ENCODE results near the gene BAD. TPM values are rescaled to one million over a fixed set of nuclear protein-coding genes. Genes with fewer than 3 reads are reported as not detected.
A peak's percentile ranks its signal among the peaks of the same experiment; 100 is the strongest.

Gene BAD
- total RNA-seq, 1 donor from 2014 or later, result 83.5 TPM

DNA sequence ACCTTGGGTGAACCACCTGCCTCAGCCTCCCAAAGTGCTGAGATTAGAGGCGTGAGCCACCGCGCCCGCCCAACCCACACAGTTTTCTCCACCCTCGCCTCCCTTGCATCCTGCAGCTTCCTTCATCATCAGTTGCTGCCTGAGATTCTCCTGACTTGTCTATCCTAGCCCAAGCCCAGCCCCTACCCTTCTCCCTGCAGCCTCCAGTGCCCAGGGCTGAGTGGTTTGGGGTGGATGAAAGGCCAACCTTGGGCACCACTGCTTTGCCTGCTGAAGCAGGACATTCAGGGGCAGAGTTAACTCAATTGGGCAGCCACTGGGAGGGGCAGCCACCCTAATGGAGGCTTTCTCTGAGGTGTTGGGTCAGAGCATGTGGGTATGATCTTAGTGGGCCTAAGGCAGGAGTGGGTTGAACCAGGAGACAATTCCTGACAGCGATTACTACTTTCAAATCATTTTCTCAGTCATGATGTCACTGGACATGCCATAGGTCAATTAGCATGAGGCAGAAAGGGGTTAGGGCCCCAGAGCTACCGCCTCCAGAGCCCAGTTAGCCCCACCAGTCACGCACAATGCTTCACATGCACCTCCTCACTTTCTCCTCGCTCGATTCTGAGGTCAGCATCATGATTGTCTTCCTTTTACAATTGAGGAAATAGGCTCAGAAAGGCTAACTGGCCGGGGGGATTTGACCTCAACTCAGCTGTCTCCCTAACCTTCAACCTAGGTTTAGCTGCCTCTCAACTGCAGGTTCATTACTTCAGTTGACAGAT, 44.6 kb downstream of the BAD start:
- peak overlapping the region; percentile 100 for H3K27ac ChIP-seq
- intact Hi-C loops (cut with DNase I), result loop anchor here (2.0 to 5.0 kb wide), 2 partner anchors 67 to 77 kb away; partner anchors contain the start of genes ESRRA and TRMT112
- peak overlapping the region; percentile 87 to 99 for H3K4me3 ChIP-seq
- TF ChIP-seq, protein P1, sequence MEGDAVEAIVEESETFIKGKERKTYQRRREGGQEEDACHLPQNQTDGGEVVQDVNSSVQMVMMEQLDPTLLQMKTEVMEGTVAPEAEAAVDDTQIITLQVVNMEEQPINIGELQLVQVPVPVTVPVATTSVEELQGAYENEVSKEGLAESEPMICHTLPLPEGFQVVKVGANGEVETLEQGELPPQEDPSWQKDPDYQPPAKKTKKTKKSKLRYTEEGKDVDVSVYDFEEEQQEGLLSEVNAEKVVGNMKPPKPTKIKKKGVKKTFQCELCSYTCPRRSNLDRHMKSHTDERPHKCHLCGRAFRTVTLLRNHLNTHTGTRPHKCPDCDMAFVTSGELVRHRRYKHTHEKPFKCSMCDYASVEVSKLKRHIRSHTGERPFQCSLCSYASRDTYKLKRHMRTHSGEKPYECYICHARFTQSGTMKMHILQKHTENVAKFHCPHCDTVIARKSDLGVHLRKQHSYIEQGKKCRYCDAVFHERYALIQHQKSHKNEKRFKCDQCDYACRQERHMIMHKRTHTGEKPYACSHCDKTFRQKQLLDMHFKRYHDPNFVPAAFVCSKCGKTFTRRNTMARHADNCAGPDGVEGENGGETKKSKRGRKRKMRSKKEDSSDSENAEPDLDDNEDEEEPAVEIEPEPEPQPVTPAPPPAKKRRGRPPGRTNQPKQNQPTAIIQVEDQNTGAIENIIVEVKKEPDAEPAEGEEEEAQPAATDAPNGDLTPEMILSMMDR (IDR thresholded peaks at IDR 0.05), result no peak
- TF ChIP-seq POLR2A (IDR thresholded peaks at IDR 0.05) (no peak), POLR2AphosphoS5 (IDR thresholded peaks at IDR 0.05; ENCODE audit: insufficient read depth in 1 of 2, low read depth in 1 of 2) (no peak)
- no peak for DNase-seq (ENCODE audit: extremely low spot score in 2 of 2)
- H3K9me3 ChIP-seq, result no peaks in the 10 kb centered on the region
- H3K27me3 ChIP-seq, result no peaks in the 10 kb centered on the region
- H3K36me3 ChIP-seq, result peaks cover 0 to 30% of the 10 kb centered on the region in 2 donors
- H3K4me1 ChIP-seq, result peaks cover 61% of the 10 kb centered on the region

GRCh38 chr11:64238999-64239398, 45.5 kb downstream of the BAD start:
- peaks cover 0 to 26% of the 10 kb centered on the region in 2 donors for H3K36me3 ChIP-seq
- H3K27ac ChIP-seq, result peak overlapping the region; percentile 100
- no peak for DNase-seq (ENCODE audit: extremely low spot score in 2 of 2)
- H3K27me3 ChIP-seq, result no peaks in the 10 kb centered on the region
- intact Hi-C loops (cut with DNase I), result loop anchor here (5.0 kb wide), 1 partner anchor 68 kb away; the partner anchor contains the start of gene ESRRA
- peaks cover 58% of the 10 kb centered on the region for H3K4me1 ChIP-seq
- no peaks in the 10 kb centered on the region for H3K9me3 ChIP-seq
- TF ChIP-seq, protein P1 (IDR thresholded peaks at IDR 0.05), result no peak
- TF ChIP-seq POLR2AphosphoS5 (IDR thresholded peaks at IDR 0.05; ENCODE audit: insufficient read depth in 1 of 2, low read depth in 1 of 2), result no peak
- no peak for TF ChIP-seq POLR2A (IDR thresholded peaks at IDR 0.05)
- H3K4me3 ChIP-seq, result no peak overlapping the region

DNA sequence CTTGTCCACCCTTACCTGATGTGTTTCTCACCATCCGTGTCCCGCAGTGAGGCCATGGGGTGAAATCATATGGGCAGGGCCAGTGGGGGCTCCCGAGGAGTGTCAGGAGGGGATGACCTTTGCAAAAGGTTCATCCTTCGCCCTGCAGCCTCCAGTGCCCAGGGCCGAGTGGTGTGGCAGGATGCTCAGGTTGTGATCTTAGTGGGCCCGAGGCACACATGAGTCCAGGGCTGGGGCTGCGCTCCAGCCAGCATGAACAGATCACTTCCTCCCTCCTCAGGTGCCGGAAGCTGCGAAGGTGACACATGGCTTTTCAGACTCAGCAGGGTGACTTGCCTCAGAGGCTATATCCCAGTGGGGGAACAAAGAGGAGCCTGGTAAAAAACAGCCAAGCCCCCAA, 46.4 kb downstream of the BAD start:
- peak overlapping the region; percentile 56 for H3K27ac ChIP-seq

DNA sequence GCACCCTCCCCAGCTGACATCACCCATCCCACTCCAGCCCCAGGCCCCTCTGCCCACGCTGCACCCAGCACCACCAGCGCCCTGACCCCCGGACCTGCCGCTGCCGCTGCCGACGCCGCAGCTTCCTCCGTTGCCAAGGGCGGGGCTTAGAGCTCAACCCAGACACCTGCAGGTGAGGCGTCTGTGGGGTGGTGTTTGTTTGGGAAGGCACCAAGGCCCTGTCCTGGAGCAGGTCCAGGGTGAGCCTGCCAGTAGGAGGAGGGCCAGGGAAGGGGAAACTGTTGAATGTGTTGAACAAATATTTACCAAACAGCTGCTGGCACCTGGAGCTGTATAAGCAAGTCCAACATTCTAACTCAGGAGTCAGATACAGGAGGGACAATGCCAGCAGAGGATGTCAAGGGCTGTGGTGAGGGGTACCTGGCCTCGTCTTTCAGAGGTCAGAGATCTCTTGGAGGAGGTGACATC, 46.9 kb downstream of the BAD start:
- Histone ChIP-seq H3K27ac (peak overlapping the region; percentile 56), H3K9me3 (no peaks in the 10 kb centered on the region), H3K36me3 (peaks cover 0 to 18% of the 10 kb centered on the region in 2 donors), H3K4me3 (no peak overlapping the region), H3K4me1 (peaks cover 55% of the 10 kb centered on the region), H3K27me3 (no peaks in the 10 kb centered on the region)
- intact Hi-C loops (cut with DNase I), result loop anchor here (5.0 kb wide), 1 partner anchor 70 kb away; the partner anchor contains the start of gene ESRRA
- TF ChIP-seq POLR2A (IDR thresholded peaks at IDR 0.05) (no peak), POLR2AphosphoS5 (IDR thresholded peaks at IDR 0.05; ENCODE audit: insufficient read depth in 1 of 2, low read depth in 1 of 2) (no peak)
- TF ChIP-seq, protein P1 (IDR thresholded peaks at IDR 0.05), result no peak
- no peak for DNase-seq (ENCODE audit: extremely low spot score in 2 of 2)

More for the DNA sequence above, 46.4 kb downstream of the BAD start:
- intact Hi-C loops (cut with DNase I), result loop anchor here (5.0 kb wide), 1 partner anchor 69 kb away; the partner anchor contains the start of gene ESRRA
- Histone ChIP-seq H3K4me1 (peaks cover 57% of the 10 kb centered on the region), H3K4me3 (no peak overlapping the region), H3K9me3 (no peaks in the 10 kb centered on the region), H3K27me3 (no peaks in the 10 kb centered on the region), H3K36me3 (peaks cover 0 to 18% of the 10 kb centered on the region in 2 donors)
- TF ChIP-seq POLR2AphosphoS5 (IDR thresholded peaks at IDR 0.05; ENCODE audit: insufficient read depth in 1 of 2, low read depth in 1 of 2), result no peak
- TF ChIP-seq POLR2A (IDR thresholded peaks at IDR 0.05), result no peak
- TF ChIP-seq, protein P1 (IDR thresholded peaks at IDR 0.05), result no peak
- no peak for DNase-seq (ENCODE audit: extremely low spot score in 2 of 2)
